Measurements from ENCODE around the gene SYNE1.
"Not testable (repeated sequence)": the region's sequence is repeated elsewhere in the genome, so short reads cannot be mapped to it uniquely, and the experiment has no call there.

The SYNE1 gene

GRCh38 chr6:152482289-152482688 is 154.9 kb downstream of the SYNE1 start:
- DNase-seq (ENCODE audit: low spot score) = no peak

- no peak for DNase-seq (ENCODE audit: low spot score)
Measured at GRCh38 chr6:152478377-152479010, 158.7 kb downstream of the SYNE1 start.

GRCh38 chr6:152474354-152474753 is 162.8 kb downstream of the SYNE1 start:
- DNase-seq (ENCODE audit: low spot score) = no peak

GRCh38 chr6:152472325-152472724 is 164.8 kb downstream of the SYNE1 start:
- no peak for DNase-seq (ENCODE audit: low spot score)

- no peak for DNase-seq (ENCODE audit: low spot score)
Measured at GRCh38 chr6:152471456-152472265, 165.5 kb downstream of the SYNE1 start.

GRCh38 chr6:152463164-152463563 is 174.0 kb downstream of the SYNE1 start:
- DNase-seq (ENCODE audit: low spot score) = no peak

- no peak for DNase-seq (ENCODE audit: low spot score)
Measured at GRCh38 chr6:152462716-152463115, 174.4 kb downstream of the SYNE1 start.

- DNase-seq (ENCODE audit: low spot score) = no peak
Measured at GRCh38 chr6:152461556-152461955, 175.6 kb downstream of the SYNE1 start.

- no peak for DNase-seq (ENCODE audit: low spot score)
Measured at GRCh38 chr6:152458648-152459644, 178.2 kb downstream of the SYNE1 start.

- DNase-seq (ENCODE audit: low spot score) = no peak
Measured at GRCh38 chr6:152457949-152458624, 179.1 kb downstream of the SYNE1 start.

- no peak for DNase-seq (ENCODE audit: low spot score)
Measured at GRCh38 chr6:152454003-152454402, 183.2 kb downstream of the SYNE1 start.

- DNase-seq (ENCODE audit: low spot score) = no peak
Measured at GRCh38 chr6:152453421-152453820, 183.7 kb downstream of the SYNE1 start.

GRCh38 chr6:152452639-152453038 is 184.5 kb downstream of the SYNE1 start:
- DNase-seq (ENCODE audit: low spot score) = no peak

- no peak for DNase-seq (ENCODE audit: low spot score)
Measured at GRCh38 chr6:152450519-152450918, 186.6 kb downstream of the SYNE1 start.

- DNase-seq (ENCODE audit: low spot score) = no peak
Measured at GRCh38 chr6:152441902-152442301, 195.3 kb downstream of the SYNE1 start.

- no peak for DNase-seq (ENCODE audit: low spot score)
Measured at GRCh38 chr6:152435816-152436215, 201.3 kb downstream of the SYNE1 start.

- DNase-seq (ENCODE audit: low spot score) = no peak
Measured at GRCh38 chr6:152432758-152433157, 204.4 kb downstream of the SYNE1 start.

- DNase-seq (ENCODE audit: low spot score) = no peak
Measured at GRCh38 chr6:152428126-152428525, 209.0 kb downstream of the SYNE1 start.

GRCh38 chr6:152426276-152426675 is 210.9 kb downstream of the SYNE1 start:
- DNase-seq (ENCODE audit: low spot score) = no peak

GRCh38 chr6:152423216-152424103 is 213.7 kb downstream of the SYNE1 start:
- no peak for DNase-seq (ENCODE audit: low spot score)

- not testable (repeated sequence) for DNase-seq (ENCODE audit: low spot score)
Measured at GRCh38 chr6:152421496-152421895, 215.7 kb downstream of the SYNE1 start.

Data from HuH-7 (cell line).